Measurements from ENCODE around the gene NKG7.

The NKG7 gene

DNA sequence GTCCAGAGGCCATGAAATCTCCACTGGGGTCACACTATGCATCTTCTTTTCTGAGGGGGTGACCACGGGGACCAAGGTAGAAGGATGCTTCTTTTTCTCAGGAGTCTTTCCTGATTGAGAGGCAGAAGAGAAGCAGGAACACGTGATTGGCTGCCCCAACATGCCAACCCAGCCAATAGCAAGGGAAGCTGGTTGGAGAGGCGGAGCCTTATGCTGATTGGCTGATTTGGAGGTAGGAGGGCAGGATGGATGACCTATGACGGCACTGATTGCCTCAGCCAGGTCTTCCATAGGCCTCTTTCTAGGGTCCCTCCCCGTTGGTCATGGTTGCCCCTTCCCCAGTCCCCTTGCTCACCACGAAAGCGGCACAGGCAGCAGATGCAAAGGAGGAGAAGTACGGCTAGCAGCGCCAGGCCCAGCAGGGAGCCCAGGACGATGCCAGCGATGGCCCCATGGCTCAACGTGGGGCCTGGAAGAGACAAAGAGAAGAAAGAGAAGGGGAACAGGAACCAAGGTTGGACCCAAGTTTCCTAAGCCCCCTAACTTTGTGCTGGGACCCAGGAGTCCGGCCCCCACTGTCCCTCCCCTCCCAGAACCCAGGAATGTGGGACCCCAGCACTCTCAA, 38.5 kb downstream of the NKG7 start:
- DNase-seq = peak; percentile 65

- no peak for DNase-seq
These were observed 40.7 kb downstream of the NKG7 start for GRCh38 chr19:51331716-51332115.

- DNase-seq = no peak
These were observed 41.3 kb downstream of the NKG7 start for GRCh38 chr19:51331193-51331592.

- no peak for DNase-seq
These were observed 42.1 kb downstream of the NKG7 start for GRCh38 chr19:51330366-51330765.

DNA sequence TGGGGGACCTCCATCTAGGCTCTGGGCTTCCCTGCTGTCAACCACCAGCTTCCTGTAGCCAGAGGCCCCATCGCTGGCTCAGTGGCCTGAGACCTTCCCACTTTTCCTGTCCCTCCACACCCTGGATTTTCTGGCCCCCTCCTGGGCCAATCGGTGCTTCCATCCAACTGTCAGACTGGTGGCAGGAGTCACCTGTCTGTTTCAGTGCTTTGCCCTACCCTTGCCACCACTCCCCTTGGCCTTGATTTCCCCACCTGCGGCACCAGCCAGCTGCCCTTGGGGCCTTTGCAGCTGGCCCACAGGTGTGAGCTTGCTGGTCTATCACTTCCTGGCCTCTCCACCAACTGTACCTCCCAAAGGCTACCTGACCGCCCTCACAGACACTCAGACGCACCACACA, 43.0 kb downstream of the NKG7 start:
- DNase-seq = no peak

DNA sequence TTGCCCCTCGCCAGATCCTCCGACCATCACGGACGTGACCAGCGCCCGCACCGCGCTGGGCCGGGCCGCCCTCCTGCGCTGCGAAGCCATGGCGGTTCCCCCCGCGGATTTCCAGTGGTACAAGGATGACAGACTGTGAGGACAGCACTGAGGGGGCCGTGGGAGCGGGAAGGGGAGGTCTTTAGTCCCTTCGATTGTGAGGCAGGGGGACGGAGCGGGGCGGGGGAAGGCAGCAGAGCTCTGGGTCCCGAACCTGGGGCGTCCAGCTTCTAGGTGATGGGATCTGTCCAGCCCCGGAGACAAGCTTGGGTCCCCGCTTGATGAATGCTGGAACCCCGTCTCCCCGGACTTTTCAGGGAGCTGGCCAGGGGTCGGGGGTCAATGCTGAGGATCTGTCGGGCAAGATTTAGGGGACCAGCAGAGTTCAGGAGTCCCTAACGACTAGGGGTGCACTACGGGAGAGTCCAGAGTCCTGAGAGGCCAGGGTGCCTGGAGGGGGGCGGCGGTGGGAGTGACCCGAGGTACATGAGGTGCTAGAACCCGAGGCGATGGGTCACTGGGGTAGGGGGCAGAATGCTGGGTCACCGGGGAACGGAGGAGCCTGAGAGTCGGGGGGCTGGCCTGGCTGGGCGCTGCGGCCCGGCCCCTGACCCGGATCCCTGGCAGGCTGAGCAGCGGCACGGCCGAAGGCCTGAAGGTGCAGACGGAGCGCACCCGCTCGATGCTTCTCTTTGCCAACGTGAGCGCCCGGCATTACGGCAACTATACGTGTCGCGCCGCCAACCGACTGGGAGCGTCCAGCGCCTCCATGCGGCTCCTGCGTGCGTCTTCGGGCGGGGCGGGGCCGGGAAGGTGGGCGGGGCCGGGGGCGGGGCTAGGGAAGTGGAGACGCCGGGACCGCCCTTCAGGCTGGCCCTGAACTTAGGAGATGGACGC, 45.1 kb downstream of the NKG7 start:
- peak; percentile 74 for DNase-seq

- no peak for DNase-seq
These were observed 46.0 kb downstream of the NKG7 start for GRCh38 chr19:51326216-51327065.

GRCh38 chr19:51325161-51325976, 47.1 kb downstream of the NKG7 start:
- no peak for DNase-seq

DNA sequence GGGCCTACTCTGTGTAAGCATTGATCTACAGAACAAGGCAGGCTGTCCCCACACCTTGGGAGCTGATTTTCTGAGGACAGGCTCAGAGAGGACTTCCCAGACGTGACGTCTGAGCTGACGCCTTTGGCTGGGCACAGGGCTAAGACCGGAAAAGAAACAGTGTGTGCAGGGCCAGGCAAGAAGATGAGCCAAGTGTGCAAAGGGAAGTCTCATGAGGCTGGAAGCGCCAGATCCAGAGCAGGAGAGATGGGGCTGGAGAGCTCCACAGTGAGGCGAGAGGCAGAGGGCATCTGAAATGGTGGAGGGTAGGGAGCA, 48.3 kb downstream of the NKG7 start:
- no peak for DNase-seq

DNA sequence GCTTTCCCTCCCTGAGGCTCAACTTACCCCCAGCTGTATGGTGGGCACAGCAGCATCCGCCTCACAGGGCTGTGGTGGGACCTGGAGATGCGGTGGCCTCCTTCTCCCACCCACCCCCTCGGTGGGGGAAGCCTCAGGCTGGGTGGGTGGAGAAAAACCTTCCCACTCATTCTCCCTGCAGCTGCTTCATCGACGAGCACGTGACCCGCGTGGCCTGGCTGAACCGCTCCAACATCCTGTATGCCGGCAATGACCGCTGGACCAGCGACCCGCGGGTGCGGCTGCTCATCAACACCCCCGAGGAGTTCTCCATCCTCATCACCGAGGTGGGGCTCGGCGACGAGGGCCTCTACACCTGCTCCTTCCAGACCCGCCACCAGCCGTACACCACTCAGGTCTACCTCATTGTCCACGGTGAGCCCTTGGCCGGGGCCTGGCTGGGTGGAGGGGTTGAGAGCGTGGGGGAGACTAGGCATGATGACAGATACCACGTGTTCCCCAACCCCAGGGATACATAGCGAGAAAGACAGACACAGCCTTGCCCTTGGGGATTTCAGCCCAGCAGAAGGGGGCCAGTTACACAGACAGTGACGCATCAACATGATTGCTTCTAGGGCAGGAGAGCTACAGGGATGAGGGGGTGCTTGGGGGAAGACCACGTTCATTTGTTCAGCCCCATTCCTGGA, 48.8 kb downstream of the NKG7 start:
- DNase-seq = no peak

GRCh38 chr19:51321799-51322198, 50.7 kb downstream of the NKG7 start:
- DNase-seq = no peak
